Right atrium auricular region (tissue), 2 donors: ENCODE measurements around the gene MOCOS. TPM values are rescaled to one million over a fixed set of nuclear protein-coding genes. Genes with fewer than 3 reads are reported as not detected.
"Not testable (repeated sequence)": the region's sequence is repeated elsewhere in the genome, so short reads cannot be mapped to it uniquely, and the experiment has no call there.

ENCODE experiments used
- DNase-seq: peaks from one replicate; pipeline ENCODE4 v3.0.0-alpha.2; 2019; ENCODE audit warnings: low spot score
- H3K27ac ChIP-seq, 2 donors: fragments of 200-600 bp; sonication (generic); 1 replicate in 1 of 2; 2 replicates in 1 of 2; pipeline ENCODE4 v1.5.1; 2016 to 2019
- H3K27me3 ChIP-seq, 2 donors: fragments of 200-600 bp; sonication (generic); one replicate each; pipeline versions ENCODE4 v1.5.1 to v1.6.0; 2017 to 2019
- H3K36me3 ChIP-seq: fragments of 200-600 bp; sonication (generic); one replicate; pipeline ENCODE4 v1.5.1; 2016
- H3K4me1 ChIP-seq, 2 donors: fragments of 200-600 bp; sonication (generic); one replicate each; pipeline versions ENCODE4 v1.5.1 to v1.6.0; 2017 to 2019
- H3K4me3 ChIP-seq, 2 donors: fragments of 200-600 bp; sonication (generic); 1 replicate in 1 of 2; 2 replicates in 1 of 2; pipeline ENCODE4 v1.5.1; 2017 to 2019; ENCODE audit warnings: mild to moderate bottlenecking in 1 of 2, moderate library complexity in 1 of 2
- H3K9me3 ChIP-seq, 2 donors: fragments of 200-600 bp; sonication (generic); one replicate each; pipeline ENCODE4 v1.5.1; 2019
- CTCF ChIP-seq, 2 donors: fragments of 200-600 bp; sonication (generic); IDR thresholded peaks; one replicate each; pipeline ENCODE4 v1.5.1; 2019; ENCODE audit warnings: antibody characterized with exemption in 2 of 2
- total RNA-seq, 2 donors: library from RNA; depleted of rRNA; stranded (reverse); fragments of >200 nt; gene quantifications; one replicate each; pipeline ENCODE4 v1.1.0, GENCODE V29; 2016

Gene MOCOS
- total RNA-seq, 2 donors from 2014 or later: 0.11 to 0.51 TPM

GRCh38 chr18:36203360-36203895 is 16.1 kb downstream of the MOCOS start:
- H3K9me3 ChIP-seq: peaks cover 0 to 7% of the 10 kb centered on the region in 2 donors
- no peaks in the 10 kb centered on the region for H3K27me3 ChIP-seq
- H3K4me1 ChIP-seq: no peaks in the 10 kb centered on the region
- no peak for TF ChIP-seq CTCF (IDR thresholded peaks at IDR 0.05)
- no peak overlapping the region for H3K27ac ChIP-seq
- no peaks in the 10 kb centered on the region for H3K36me3 ChIP-seq
- H3K4me3 ChIP-seq: no peak overlapping the region
- DNase-seq: no peak

GRCh38 chr18:36205166-36205565 is 17.9 kb downstream of the MOCOS start:
- Histone ChIP-seq H3K27me3 (no peaks in the 10 kb centered on the region), H3K9me3 (peaks cover 0 to 9% of the 10 kb centered on the region in 2 donors), H3K36me3 (no peaks in the 10 kb centered on the region), H3K27ac (no peak overlapping the region), H3K4me3 (no peak overlapping the region), H3K4me1 (no peaks in the 10 kb centered on the region)
- no peak for TF ChIP-seq CTCF (IDR thresholded peaks at IDR 0.05)
- DNase-seq: no peak

GRCh38 chr18:36207303-36207702 is 20.0 kb downstream of the MOCOS start:
- no peak for TF ChIP-seq CTCF (IDR thresholded peaks at IDR 0.05)
- H3K4me1 ChIP-seq: no peaks in the 10 kb centered on the region

GRCh38 chr18:36207969-36208368 is 20.7 kb downstream of the MOCOS start:
- H3K36me3 ChIP-seq, H3K4me1 ChIP-seq, H3K27me3 ChIP-seq, H3K4me3 ChIP-seq, H3K9me3 ChIP-seq, DNase-seq, H3K27ac ChIP-seq: not testable (repeated sequence)

More at GRCh38 chr18:36207303-36207702, 20.0 kb downstream of the MOCOS start:
- Histone ChIP-seq H3K9me3 (peaks cover 0 to 9% of the 10 kb centered on the region in 2 donors), H3K36me3 (no peaks in the 10 kb centered on the region), H3K27me3 (no peaks in the 10 kb centered on the region), H3K27ac (no peak overlapping the region), H3K4me3 (no peak overlapping the region)
- no peak for DNase-seq

- H3K9me3 ChIP-seq: peaks cover 0 to 9% of the 10 kb centered on the region in 2 donors
- H3K36me3 ChIP-seq: no peaks in the 10 kb centered on the region
- H3K4me3 ChIP-seq: no peak overlapping the region
- H3K27me3 ChIP-seq: no peaks in the 10 kb centered on the region
- no peak overlapping the region for H3K27ac ChIP-seq
- peaks cover 0 to 7% of the 10 kb centered on the region in 2 donors for H3K4me1 ChIP-seq
- TF ChIP-seq CTCF (IDR thresholded peaks at IDR 0.05): no peak
- no peak for DNase-seq
These were observed 24.3 kb downstream of the MOCOS start for GRCh38 chr18:36211612-36212065.

GRCh38 chr18:36212301-36213171 is 25.2 kb downstream of the MOCOS start:
- peaks cover 0 to 9% of the 10 kb centered on the region in 2 donors for H3K9me3 ChIP-seq
- no peak for DNase-seq
- peak in 1 of 2 donors; percentile 13 for TF ChIP-seq CTCF (IDR thresholded peaks at IDR 0.05)
- H3K4me3 ChIP-seq: peak overlapping the region in 1 of 2 donors; percentile 9
- no peaks in the 10 kb centered on the region for H3K27me3 ChIP-seq
- no peak overlapping the region for H3K27ac ChIP-seq
- H3K4me1 ChIP-seq: peaks cover 0 to 7% of the 10 kb centered on the region in 2 donors
- no peaks in the 10 kb centered on the region for H3K36me3 ChIP-seq
